HG02970 (cell line): Measurements from ENCODE around the gene TADA3.

Experiments used
- ATAC-seq: cut with Tn5 transposase; IDR thresholded peaks from one replicate; pipeline ENCODE4 v1.9.1; 2021; ENCODE audit warnings: mild to moderate bottlenecking, moderate library complexity, moderate number of reproducible peaks; ENCODE audit not compliant: unreplicated experiment, low FRiP score

TADA3 gene

DNA sequence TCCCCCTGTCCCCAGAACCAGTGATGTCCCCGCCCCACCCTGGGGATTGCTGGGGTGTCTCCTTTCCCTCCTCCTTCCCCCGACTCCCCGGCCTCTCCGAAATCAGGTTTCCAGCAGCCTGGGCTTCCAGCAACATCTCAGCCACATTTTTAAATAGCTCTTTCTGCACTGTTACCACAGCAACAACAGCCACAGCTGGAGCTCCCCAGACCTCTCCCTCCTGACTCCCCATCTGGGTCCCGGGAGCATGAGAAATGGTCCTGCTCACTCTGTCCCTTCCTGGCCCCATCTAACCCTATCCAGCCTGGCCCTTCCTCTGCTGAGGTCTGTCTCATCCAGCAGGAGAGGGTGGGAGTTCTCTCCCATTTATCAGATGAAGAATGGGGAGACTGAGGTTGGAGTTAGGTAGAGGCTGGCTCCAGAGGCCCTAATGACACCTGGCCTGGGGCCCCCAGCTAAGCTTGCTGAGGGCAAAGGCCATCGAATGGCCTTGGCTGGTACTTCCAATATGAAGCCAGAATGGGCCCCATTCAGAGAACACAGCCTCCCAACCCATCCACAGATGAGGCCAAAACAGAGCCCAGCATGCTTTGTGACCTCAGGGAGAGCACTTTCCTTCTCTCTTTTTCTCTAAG lies 24.0 kb downstream of the TADA3 start:
- ATAC-seq: no peak

DNA sequence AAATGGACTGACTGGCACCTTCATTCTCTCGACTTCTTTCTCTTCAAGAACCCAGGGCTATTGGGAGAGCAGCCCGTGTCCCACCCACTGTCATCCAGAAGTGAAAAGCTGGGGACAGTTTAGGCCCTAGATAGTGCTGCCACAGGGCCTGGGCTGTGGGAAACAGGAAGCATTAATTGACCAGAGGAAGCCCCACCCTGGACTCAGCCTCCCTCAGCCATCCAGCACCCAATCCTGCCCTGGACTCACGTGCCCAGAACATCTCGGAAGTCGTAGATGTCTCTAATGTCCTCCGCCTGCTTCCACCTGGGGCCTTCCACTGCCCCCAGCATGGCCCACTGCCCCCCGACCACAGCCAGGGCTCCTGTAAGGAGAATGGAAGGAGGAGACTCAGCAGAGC lies 24.9 kb downstream of the TADA3 start:
- ATAC-seq: no peak

GRCh38 chr3:9765865-9766264 lies 26.4 kb downstream of the TADA3 start:
- ATAC-seq: no peak

DNA sequence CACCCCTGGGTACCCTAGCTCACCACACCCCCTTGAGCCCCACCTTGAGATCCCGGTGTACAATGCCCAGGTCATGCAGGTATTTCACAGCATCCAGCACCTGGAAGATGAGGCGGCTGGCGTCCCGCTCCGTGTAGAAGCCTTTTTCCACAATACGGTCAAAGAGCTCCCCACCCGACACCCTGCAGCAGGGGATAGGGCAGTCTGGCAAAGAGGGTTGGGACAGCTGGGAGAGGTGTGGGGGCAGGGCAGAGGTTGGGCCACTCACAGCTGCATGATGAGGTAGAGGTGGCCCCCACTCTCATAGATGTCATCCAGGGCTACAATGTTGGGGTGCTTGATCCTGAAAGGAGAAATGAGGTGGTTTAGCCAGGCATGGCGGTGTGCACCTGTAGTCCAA lies 29.4 kb downstream of the TADA3 start:
- ATAC-seq: no peak

- no peak for ATAC-seq
These were observed 30.4 kb downstream of the TADA3 start for GRCh38 chr3:9761919-9762318.

DNA sequence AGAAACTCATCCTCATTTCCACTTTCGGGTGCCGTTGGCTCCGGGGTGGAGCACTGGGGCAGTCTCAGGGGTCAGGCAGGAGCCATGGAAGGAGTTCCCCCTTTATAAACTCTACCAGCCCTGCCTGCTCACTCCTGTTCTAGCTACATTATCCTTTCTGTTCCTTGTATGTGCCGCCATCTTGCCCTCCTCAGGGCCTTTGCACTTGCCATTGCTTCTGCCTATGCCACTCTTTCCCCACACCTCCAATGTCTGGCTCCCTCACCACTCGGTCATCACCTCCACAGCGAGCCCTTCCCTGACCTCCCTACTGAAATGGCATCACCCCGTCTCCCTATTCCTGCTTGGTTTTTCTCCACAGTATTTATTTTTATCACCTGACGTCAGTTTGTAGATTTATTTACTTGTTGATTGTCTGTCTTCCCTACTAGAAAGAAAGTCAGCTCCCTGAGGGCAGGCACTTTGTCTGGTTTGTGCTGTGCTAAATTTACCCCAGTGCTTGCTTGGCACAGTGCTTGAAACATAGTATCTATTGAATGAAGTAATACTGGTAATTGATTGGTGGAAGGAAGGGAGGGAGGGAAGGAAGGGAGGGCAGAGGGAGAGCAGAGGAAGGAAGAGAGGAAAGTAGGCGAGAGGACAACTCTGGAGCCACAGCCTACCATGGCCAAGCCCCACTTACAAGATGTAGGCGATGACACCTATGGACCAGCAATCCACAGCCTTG lies 31.3 kb downstream of the TADA3 start:
- ATAC-seq: no peak

DNA sequence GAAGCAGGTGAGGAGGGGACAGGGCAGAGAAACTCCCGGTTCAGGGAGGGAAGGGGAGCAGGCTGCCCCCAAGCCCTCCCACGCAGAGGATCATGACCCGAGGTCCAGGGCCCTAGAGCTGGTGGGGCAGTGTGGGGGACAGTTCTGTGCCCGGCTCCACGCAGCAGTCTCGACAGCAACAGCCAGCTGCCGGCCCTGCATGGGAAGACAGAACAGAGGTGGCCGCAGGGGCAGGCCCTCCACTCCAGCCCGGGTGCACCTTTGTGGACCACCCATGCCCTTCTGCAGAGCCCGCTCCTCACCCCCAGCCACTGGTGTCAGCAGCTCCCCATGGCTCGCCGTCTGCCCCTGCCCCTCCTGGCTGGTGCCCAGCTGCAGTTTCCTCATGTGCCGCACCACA lies 34.8 kb downstream of the TADA3 start:
- ATAC-seq: no peak

GRCh38 chr3:9754678-9755077 lies 37.6 kb downstream of the TADA3 start:
- no peak for ATAC-seq

DNA sequence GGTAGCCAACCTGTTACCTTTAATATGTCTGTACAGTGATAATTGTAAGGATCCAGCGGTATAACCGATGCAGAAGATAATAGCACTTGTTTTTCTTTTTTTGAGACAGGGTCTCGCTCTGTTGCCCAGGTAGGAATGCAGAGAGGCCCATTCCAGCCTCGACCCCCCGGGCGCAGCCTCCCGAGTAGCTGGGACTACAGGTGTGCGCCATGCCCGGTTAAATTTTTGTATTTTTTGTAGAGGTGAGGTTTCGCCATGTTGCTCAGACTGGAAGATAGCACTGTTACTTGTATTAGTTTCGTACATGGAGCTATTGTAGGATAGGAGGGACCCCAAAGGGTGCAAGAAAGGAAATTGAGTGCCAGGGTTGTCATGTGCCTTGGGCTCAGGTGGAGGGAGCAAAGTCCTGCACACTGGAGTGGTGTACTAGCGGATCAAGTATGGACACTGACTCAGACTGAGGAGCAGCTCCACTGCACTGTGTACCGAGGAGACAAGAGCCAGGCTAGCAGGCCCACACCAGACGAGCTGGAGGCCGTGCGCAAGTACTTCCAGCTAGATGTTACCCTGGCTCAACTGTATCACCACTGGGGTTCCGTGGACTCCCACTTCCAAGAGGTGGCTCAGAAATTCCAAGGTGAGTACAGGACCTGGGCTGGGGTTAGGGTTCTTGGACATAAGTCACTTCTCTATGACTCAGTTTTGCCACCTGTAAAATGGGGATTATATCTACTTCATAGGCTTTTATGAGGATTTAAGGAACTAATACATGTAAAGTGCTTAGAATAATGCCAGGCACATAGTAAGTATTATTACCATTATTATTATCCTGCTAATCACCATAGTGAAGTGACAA lies 41.5 kb downstream of the TADA3 start:
- ATAC-seq: no peak

DNA sequence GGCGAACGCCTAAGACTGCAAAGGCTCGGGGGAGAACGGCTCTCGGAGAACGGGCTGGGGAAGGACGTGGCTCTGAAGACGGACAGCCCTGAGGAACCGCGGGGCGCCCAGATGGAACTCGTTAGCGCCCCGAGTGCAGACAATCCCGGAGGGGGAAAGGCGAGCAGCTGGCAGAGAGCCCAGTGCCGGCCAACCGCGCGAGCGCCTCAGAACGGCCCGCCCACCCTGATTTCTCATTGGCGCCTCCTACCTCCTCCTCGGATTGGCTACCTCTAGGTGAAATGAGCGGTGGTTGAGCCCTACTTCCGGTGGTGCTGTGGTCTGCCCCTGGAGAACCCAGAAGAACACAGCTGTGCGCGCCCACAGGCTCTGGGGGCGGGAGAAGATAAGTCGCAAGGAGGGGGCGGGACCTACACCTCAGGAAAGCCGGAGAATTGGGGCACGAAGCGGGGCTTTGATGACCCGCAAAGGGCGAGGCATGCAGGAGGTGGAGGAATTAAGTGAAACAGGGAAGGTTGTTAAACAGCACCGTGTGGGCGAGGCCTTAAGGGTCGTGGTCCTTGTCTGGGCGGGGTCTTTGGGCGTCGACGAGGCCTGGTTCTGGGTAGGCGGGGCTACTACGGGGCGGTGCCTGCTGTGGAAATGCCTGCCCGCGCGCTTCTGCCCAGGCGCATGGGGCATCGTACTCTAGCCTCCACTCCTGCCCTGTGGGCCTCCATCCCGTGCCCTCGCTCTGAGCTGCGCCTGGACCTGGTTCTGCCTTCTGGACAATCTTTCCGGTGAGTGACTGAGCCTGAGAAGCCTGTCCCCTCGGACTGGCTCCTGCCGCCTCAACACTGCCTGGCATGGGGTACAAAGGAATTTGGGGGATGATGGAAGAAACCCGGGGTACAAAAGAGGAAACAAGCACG lies 42.4 kb downstream of the TADA3 start, which contains the start of gene OGG1:
OGG1 (plus strand) TSS at position 308 of the 911 bp plus-strand sequence; CDS start at position 643, 335 bp downstream.
- peak; percentile 94 for ATAC-seq

DNA sequence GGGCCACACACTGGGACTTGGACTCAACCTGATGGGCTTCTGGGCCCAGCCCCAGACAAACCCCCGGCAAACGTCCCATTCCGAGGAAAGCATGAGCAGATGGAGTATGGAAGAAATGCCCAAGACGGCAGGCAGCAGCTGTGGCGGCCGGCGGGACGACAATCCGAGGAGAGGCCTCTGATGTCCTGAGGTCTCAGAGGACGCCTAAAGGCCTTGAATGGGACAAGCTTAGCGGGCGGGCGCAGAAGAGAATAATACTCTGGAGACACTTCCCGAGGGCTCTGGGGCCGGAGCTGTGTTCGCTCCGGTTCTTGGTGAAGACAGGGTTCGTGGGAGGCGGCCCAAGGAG lies 43.0 kb downstream of the TADA3 start:
- ATAC-seq: no peak

- no peak for ATAC-seq
These were observed 44.2 kb downstream of the TADA3 start for GRCh38 chr3:9748031-9748430.

- no peak for ATAC-seq
These were observed 45.0 kb downstream of the TADA3 start for GRCh38 chr3:9747267-9747666.

- no peak for ATAC-seq
These were observed 45.9 kb downstream of the TADA3 start for GRCh38 chr3:9746330-9746729.

DNA sequence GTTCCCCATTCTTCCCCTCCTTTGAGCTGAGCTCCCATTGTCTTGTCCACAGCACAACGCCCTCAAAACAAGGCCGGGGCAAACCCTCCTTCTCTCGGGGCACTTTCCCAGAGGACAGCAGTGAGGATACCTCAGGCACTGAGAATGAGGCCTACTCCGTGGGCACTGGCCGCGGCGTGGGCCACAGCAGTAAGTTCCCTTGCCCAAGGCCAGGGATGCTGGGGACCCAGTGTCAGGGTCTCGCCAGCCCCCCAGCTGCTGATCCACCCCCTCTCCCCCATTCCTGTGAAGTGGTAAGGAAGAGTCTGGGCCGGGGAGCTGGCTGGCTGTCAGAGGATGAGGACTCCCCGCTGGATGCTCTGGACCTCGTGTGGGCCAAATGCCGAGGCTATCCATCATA lies 46.8 kb downstream of the TADA3 start:
- ATAC-seq: no peak

GRCh38 chr3:9744162-9744561 lies 48.1 kb downstream of the TADA3 start:
- ATAC-seq: no peak

DNA sequence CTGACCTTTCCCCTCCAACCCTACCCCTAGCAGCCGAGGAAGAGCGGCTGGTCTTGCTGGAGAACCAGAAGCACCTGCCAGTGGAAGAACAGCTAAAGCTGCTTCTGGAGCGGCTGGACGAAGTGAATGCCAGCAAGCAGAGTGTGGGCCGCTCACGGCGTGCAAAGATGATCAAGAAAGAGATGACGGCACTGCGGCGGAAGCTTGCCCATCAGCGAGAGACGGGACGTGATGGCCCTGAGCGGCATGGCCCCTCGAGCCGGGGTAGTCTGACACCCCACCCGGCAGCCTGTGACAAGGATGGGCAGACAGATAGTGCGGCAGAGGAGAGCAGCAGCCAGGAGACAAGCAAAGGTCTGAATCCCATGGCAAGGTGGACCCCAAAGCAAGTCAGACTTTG lies 48.7 kb downstream of the TADA3 start:
- ATAC-seq: no peak

- no peak for ATAC-seq
These were observed 49.7 kb downstream of the TADA3 start for GRCh38 chr3:9742560-9742959.

- no peak for ATAC-seq
These were observed 53.1 kb downstream of the TADA3 start for GRCh38 chr3:9739181-9739580.

GRCh38 chr3:9736831-9737230 lies 55.4 kb downstream of the TADA3 start:
- no peak for ATAC-seq
